Transverse colon (tissue), 4 donors: ENCODE data around the gene PCNX2. TPM values are rescaled to one million over a fixed set of nuclear protein-coding genes. Genes with fewer than 3 reads are reported as not detected.

Experiments
- DNase-seq: peaks from one replicate; pipeline ENCODE4 v3.0.0-alpha.2; 2019
- H3K27ac ChIP-seq, 4 donors: fragments of 200-600 bp; sonication (generic); 2 replicates each; pipeline ENCODE4 v1.5.1; 2016 to 2018; ENCODE audit warnings: inconsistent platforms in 4 of 4
- H3K27me3 ChIP-seq: fragments of 200-600 bp; sonication (generic); 2 replicates; pipeline ENCODE4 v1.5.1; 2017; ENCODE audit warnings: inconsistent platforms
- H3K36me3 ChIP-seq, 4 donors: fragments of 200-600 bp; sonication (generic); 2 replicates each; pipeline ENCODE4 v1.5.1; 2017 to 2019; ENCODE audit warnings: inconsistent platforms in 4 of 4
- H3K4me1 ChIP-seq, 4 donors: fragments of 200-600 bp; sonication (generic); 2 replicates each; pipeline ENCODE4 v1.5.1; 2017 to 2020; ENCODE audit warnings: inconsistent platforms in 4 of 4
- H3K4me3 ChIP-seq, 4 donors: fragments of 200-600 bp; sonication (generic); 1 replicate in 1 of 4; 2 replicates in 3 of 4; pipeline versions ENCODE4 v1.5.1 to v1.6.1; 2017 to 2019; ENCODE audit warnings: inconsistent platforms in 4 of 4
- H3K9me3 ChIP-seq, 2 donors: fragments of 200-600 bp; sonication (generic); 2 replicates each; pipeline ENCODE4 v1.5.1; 2017 to 2019; ENCODE audit warnings: inconsistent platforms in 2 of 2
- EP300 ChIP-seq: sonication (generic); formaldehyde crosslinking; IDR thresholded peaks from one replicate; pipeline ENCODE4 v1.6.1; 2017; ENCODE audit warnings: antibody characterized with exemption, low read depth
- POLR2A ChIP-seq: fragments of 450-650 bp; IDR thresholded peaks from one replicate; pipeline ENCODE4 v1.6.1; 2016; ENCODE audit warnings: antibody characterized with exemption, mild to moderate bottlenecking, moderate library complexity
- POLR2AphosphoS5 ChIP-seq, 3 donors: sonication (generic); formaldehyde crosslinking; IDR thresholded peaks; one replicate each; pipeline ENCODE4 v1.6.1; 2016; ENCODE audit warnings: antibody characterized with exemption in 3 of 3
- WGBS, 2 donors: methylation state at CpG; one replicate each; pipeline ENCODE4 v1.1.5; 2018; ENCODE audit warnings: low coverage in 1 of 2; 5-methylcytosine and 5-hydroxymethylcytosine counted together
- in situ Hi-C, 4 donors: fragments of 200-750 bp; cut with MboI; loops; one replicate each; pipeline versions ENCODE4 v1.15.0 to v1.15.1; 2017; ENCODE audit warnings: low sequenced_read_pairs in 3 of 4, low pct_ligation_motif_present in 1 of 4, low pct_unique_long_range_greater_than_20kb in 1 of 4
- intact Hi-C: fragments of 100-400 bp; cut with DNase I; formaldehyde crosslinking; loops from one replicate; pipeline ENCODE4 v1.15.1; 2023; ENCODE audit warnings: low total_unique reads
- total RNA-seq, 4 donors: library from RNA; depleted of rRNA; stranded (reverse); fragments of >200 nt; gene quantifications; one replicate each; pipeline ENCODE4 v1.1.0, GENCODE V29; 2016
- TF ChIP-seq, protein P1 (sequence below), 5 experiments: fragments of 200-600 bp in 3 of 5; fragments of 450-650 bp in 2 of 5; sonication (generic) in 3 of 5; IDR thresholded peaks; 1 replicate in 2 of 5; 2 replicates in 3 of 5; pipeline ENCODE4 v1.5.1; 2016 to 2017; ENCODE audit warnings: antibody characterized with exemption in 5 of 5, inconsistent platforms in 3 of 5, mild to moderate bottlenecking in 2 of 5, moderate library complexity in 1 of 5

Gene PCNX2
- total RNA-seq, 4 donors from 2014 or later: 6.8 to 518 (median 11.8) TPM

- no peak overlapping the region for H3K27ac ChIP-seq
- no peaks in the 10 kb centered on the region for H3K4me1 ChIP-seq
- in situ Hi-C loops (no loop called here), intact Hi-C loops (loop anchor here (10.0 kb wide), 1 partner anchor 1561 kb away; no protein-coding TSS in a partner anchor)
- no peaks in the 10 kb centered on the region for H3K27me3 ChIP-seq
- no peaks in the 10 kb centered on the region for H3K36me3 ChIP-seq
- no peak overlapping the region for H3K4me3 ChIP-seq
- WGBS, 2 donors: 57 to 69% methylated on average over 5 to 9 of the region's 9 CpGs
- TF ChIP-seq POLR2AphosphoS5 (IDR thresholded peaks at IDR 0.05): no peak
- TF ChIP-seq, protein P1, sequence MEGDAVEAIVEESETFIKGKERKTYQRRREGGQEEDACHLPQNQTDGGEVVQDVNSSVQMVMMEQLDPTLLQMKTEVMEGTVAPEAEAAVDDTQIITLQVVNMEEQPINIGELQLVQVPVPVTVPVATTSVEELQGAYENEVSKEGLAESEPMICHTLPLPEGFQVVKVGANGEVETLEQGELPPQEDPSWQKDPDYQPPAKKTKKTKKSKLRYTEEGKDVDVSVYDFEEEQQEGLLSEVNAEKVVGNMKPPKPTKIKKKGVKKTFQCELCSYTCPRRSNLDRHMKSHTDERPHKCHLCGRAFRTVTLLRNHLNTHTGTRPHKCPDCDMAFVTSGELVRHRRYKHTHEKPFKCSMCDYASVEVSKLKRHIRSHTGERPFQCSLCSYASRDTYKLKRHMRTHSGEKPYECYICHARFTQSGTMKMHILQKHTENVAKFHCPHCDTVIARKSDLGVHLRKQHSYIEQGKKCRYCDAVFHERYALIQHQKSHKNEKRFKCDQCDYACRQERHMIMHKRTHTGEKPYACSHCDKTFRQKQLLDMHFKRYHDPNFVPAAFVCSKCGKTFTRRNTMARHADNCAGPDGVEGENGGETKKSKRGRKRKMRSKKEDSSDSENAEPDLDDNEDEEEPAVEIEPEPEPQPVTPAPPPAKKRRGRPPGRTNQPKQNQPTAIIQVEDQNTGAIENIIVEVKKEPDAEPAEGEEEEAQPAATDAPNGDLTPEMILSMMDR (IDR thresholded peaks at IDR 0.05): no peak
- no peak for TF ChIP-seq POLR2A
- TF ChIP-seq EP300: no peak
- H3K9me3 ChIP-seq: no peaks in the 10 kb centered on the region
- DNase-seq: no peak
Measured at GRCh38 chr1:232943679-232944252, 351.8 kb downstream of the PCNX2 start.

DNA sequence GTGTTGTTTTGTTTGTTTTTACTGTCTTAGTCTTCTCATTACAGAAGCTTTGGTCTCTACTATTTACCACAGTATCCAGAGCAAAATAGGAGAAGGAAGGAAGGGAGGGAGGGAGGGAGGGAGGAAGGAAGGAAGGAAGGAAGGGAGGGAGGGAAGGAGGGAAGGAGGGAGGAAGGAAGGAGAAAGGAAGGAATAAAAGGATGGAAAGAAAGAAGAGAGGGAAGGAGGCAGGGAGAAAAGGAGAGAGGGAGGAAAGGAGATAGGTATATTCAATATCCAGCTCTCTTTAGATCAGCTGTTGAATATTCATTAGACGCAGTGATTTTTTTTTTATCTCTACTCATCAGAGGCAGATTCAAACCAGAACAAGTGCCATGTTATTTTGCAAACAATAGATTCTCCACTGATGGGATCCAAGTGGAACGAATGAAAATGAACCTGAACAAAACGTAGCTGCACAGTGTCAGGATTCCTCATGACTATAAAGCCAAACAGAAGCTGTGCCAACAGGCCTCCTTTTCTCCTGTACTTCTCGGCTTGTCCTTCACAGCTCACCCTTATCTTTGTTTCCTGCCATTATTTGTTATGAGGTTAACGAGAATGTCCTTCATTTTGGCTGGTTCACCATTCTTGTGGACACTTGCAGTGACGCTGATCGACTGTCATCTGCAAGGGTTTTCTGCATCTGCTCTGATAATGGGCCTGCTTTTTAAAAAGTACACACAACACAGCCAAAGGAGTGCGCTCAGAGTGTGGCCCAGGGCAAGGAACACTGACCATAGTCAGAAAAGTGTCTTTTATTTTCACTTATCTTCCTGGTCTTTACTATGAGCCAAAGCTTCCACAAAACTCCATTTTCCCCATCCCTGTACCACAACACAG lies 352.9 kb downstream of the PCNX2 start:
- Histone ChIP-seq H3K4me1 (no peaks in the 10 kb centered on the region), H3K27ac (no peak overlapping the region), H3K9me3 (no peaks in the 10 kb centered on the region), H3K4me3 (no peak overlapping the region), H3K36me3 (no peaks in the 10 kb centered on the region), H3K27me3 (no peaks in the 10 kb centered on the region)
- intact Hi-C loops: loop anchor here (10.0 kb wide), 1 partner anchor 1562 kb away; no protein-coding TSS in a partner anchor
- in situ Hi-C loops: no loop called here
- TF ChIP-seq EP300: no peak
- TF ChIP-seq POLR2AphosphoS5 (IDR thresholded peaks at IDR 0.05): no peak
- TF ChIP-seq, protein P1 (IDR thresholded peaks at IDR 0.05): no peak
- TF ChIP-seq POLR2A: no peak
- WGBS, 2 donors: 83 to 87% methylated on average over 7 to 8 of the region's 8 CpGs
- DNase-seq: no peak

DNA sequence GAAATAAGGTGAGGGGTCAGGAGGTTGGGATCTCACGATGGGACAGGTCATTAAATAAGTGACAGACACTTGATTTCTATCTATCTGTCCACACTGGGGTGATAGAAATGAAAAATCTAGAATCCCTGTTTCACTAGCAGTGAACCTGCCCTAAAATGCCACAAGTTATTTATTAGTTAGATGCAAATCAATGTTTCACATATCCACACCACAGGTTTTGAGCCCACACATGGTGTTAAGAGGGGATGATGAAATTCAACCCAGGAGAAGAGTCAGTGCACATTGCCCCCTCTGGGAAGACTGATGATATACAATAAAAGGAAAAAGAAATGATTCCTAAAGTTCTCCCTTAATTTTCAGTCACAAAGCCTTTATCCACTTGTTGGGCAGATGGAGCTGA lies 355.3 kb downstream of the PCNX2 start:
- H3K4me3 ChIP-seq: no peak overlapping the region
- H3K9me3 ChIP-seq: no peaks in the 10 kb centered on the region
- WGBS, 2 donors: 60 to 83% methylated on average over 1 of the region's 1 CpG
- H3K36me3 ChIP-seq: no peaks in the 10 kb centered on the region
- in situ Hi-C loops (no loop called here), intact Hi-C loops (loop anchor here (10.0 kb wide), 1 partner anchor 1565 kb away; no protein-coding TSS in a partner anchor)
- H3K4me1 ChIP-seq: no peaks in the 10 kb centered on the region
- H3K27me3 ChIP-seq: no peaks in the 10 kb centered on the region
- TF ChIP-seq POLR2A: no peak
- TF ChIP-seq POLR2AphosphoS5 (IDR thresholded peaks at IDR 0.05): no peak
- no peak for TF ChIP-seq EP300
- TF ChIP-seq, protein P1 (IDR thresholded peaks at IDR 0.05): no peak
- DNase-seq: no peak
- no peak overlapping the region for H3K27ac ChIP-seq

- Histone ChIP-seq H3K27me3 (no peaks in the 10 kb centered on the region), H3K36me3 (no peaks in the 10 kb centered on the region), H3K4me3 (no peak overlapping the region), H3K27ac (no peak overlapping the region), H3K9me3 (no peaks in the 10 kb centered on the region), H3K4me1 (no peaks in the 10 kb centered on the region)
- intact Hi-C loops: loop anchor here (1.0 to 10.0 kb wide), 2 partner anchors 22 to 1565 kb away; no protein-coding TSS in a partner anchor
- in situ Hi-C loops: no loop called here
- no peak for DNase-seq
- 68% methylated on average over 2 of the region's 2 CpGs; no CpG with 5 or more reads in 1 of the 2 donors for WGBS, 2 donors
- no peak for TF ChIP-seq EP300
- TF ChIP-seq POLR2AphosphoS5 (IDR thresholded peaks at IDR 0.05): no peak
- no peak for TF ChIP-seq POLR2A
- TF ChIP-seq, protein P1 (IDR thresholded peaks at IDR 0.05): no peak
Measured at GRCh38 chr1:232939748-232940147, 355.8 kb downstream of the PCNX2 start.
